Activated gamma-delta T cell (primary cell): ENCODE data around the gene KIF2A.

Experiments used
- DNase-seq: peaks from one replicate; lab custom pipeline; 2025; lab: John Stamatoyannopoulos, UW

Gene KIF2A

GRCh38 chr5:62291829-62292228 lies 14.2 kb upstream of the KIF2A start:
- DNase-seq, result peak; percentile 59

DNA sequence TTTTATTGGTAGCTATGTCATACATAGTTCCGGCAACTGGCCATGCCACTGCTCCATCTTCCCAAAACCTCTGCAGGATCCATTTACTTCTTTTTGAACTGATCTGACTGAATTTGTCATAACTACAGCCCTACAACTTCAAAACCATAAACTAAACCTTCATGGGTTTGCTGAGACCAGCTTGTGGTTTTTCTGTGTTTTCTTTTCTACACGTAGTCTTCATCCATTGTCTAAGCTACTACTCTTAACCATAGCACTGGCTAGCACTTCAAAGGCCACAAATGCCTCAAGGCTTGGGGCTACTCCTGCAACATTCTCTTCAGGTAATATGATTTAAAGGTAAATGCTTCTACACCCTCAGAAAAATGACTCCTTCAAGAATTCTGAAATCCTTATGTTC lies 9.0 kb upstream of the KIF2A start:
- DNase-seq, result no peak

- no peak for DNase-seq
Measured at GRCh38 chr5:62298118-62298517, 7.9 kb upstream of the KIF2A start.

DNA sequence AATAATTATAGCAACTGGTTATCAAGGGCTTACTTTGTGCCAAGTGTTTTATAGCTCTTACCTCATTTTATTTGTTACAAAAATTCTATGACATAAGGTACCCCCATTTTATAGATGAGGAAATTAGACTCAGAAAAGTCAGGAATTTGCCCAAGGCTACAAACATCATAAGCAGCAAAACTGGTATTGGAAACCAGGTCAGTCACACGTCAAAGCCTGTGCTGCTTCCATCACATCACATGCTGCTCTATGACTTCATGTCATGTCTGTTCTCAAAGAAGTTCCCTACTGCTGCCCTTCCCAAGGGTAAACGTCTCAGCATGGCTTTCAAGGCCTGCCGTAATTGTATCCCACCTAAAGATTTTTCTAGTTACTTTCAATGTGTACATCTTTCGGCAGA lies 6.9 kb upstream of the KIF2A start:
- DNase-seq, result no peak

DNA sequence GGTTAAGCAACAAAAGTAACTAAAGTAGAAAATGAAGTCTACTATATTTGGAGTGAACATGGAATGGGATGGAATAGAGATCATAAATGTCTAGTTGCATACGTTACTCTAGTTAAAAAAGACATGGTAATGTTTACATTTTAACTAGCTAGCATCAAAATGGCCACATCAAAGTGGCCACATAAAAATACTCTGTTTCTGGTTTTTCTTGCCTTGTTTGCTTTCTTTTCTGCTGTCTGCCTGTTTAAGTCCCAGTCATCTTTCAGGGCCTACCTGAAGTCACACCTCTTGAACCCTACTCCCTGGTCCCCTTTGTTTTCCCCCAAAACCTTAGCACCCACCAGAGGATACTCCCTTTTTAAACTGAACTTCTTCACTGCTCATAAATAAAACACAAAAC lies 6.4 kb upstream of the KIF2A start:
- no peak for DNase-seq

GRCh38 chr5:62305358-62305714 lies 670 bp upstream of the KIF2A start:
- no peak for DNase-seq

- peak; percentile 47 for DNase-seq
Measured at GRCh38 chr5:62306323-62306895, 403 bp downstream of the KIF2A start.

DNA sequence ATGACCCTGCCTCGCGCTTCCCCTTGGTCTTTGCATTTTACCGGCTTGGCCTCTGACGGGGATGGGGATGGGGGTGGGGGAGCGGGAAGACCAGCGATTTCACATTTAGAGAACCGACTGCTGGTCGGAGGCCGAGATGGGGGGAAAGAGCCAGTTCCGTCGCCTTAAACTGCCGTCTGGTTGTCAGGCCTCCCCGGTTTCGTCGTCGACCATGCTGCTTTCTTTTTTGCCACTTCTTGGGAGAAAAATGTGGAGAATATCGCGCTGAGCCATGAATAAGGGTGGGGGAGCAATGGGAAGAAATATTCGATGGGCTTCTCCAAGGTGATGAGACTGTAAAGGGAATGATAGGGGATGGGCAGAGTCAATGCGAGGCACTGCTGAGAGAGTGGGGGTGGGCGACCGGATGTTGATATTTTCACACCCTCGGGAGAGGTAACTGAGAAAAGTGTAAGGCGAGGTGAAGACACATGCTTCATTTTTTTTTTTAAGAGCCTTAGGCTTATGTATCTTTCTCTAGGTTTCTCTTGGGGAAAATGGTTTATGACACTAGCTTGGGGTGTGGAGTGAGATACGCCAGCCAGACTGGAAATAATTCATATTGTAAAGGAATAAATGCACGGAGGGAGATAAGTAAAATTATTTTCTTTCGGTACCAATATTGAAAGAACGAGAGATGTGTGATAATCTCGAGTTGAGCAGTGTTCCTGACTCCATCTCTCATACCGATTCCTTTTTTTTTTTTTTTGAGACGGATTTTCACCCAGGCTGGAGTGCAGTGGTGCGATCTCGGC lies 1.1 kb downstream of the KIF2A start:
- DNase-seq, result no peak

- DNase-seq, result no peak
Measured at GRCh38 chr5:62308439-62308838, 2.4 kb downstream of the KIF2A start.

GRCh38 chr5:62309107-62309506 lies 3.1 kb downstream of the KIF2A start:
- DNase-seq, result no peak

- DNase-seq, result no peak
Measured at GRCh38 chr5:62310426-62311143, 4.6 kb downstream of the KIF2A start.

DNA sequence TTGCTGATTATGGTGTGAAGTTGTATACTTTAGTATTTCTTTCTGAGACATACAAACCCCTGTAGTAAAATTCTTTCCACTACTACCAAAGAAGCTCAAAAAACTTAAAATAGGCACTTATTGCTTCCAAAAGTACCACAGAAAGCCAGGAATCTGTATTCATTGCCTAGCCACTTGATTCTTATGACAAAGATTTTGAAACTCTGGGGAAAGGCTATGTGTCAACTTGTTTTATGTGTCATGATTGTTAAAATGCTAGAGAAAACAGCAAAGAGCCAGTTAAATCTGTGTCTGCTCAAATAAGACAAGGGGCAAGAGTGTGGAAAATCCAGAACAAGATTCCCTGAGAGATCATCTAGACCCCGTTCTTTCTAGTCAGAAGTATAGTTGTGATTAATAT lies 6.0 kb downstream of the KIF2A start:
- no peak for DNase-seq

GRCh38 chr5:62312674-62313073 lies 6.7 kb downstream of the KIF2A start:
- DNase-seq, result no peak

DNA sequence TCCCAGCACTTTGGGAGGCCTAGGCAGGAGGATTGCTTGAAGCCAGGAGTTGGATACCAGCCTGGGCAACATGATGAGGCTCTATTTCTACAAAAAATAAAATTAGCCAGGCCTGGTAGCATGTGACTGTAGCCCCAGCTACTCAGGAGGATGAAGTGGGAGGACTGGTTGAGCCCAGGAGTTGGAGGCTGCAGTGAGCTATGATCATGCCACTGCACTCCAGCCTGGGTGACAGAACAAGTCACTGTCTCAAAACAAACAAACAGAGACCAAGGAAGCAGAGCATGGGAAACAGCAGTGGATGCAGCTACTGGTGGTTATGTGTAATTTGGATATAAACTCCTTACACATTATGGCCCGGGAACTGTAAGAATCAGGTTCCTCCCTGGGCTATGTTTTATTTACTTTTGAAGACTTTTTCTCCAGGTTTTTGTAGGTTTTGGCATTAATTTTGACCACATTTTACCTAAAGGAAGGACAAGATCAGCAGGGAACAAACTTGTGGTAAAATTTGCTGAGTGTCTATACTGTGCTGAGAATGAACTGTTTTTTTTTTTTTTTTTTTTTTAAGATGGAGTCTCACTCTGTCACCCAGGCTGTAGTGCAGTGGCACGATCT lies 8.3 kb downstream of the KIF2A start:
- DNase-seq, result no peak

GRCh38 chr5:62315376-62316175 lies 9.6 kb downstream of the KIF2A start:
- DNase-seq, result no peak

GRCh38 chr5:62316176-62316502 lies 10.1 kb downstream of the KIF2A start:
- DNase-seq, result no peak

DNA sequence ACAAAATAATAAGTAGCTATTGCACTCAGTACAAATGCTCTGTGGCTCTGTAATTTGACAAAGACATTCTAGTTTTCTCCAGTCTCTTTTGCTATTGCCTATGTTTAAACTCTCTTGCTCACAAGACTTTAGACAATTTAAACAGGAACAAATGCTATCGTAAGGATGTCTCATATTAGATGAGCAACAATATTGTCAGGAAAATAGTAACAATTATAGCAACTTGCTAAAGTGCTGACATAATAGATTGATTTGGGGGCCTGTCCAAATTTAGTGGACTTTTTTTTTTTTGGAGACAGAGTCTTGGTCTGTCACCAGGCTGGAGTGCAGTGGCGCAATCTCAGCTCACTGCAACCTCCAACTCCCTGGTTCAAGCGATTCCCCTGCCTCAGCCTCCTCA lies 11.8 kb downstream of the KIF2A start:
- no peak for DNase-seq

DNA sequence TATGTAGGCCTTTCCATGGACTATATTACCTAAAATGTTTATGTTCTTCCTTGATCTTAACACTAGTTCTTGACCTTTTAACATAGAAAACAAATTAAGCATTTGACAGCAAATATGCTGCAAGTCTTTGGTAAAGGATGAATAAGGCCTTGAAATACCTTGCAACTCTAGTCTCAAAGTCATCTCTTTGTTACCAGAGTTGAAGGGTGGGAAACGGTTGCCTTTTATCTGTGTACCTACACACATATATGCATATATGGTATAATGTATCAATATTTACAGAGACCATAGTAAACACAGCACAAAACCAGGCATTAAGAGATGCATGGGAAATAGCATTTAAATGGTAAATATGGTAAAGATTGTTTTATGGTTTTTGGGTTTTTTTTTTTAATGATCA lies 16.5 kb downstream of the KIF2A start:
- no peak for DNase-seq

GRCh38 chr5:62326302-62326701 lies 20.3 kb downstream of the KIF2A start:
- no peak for DNase-seq

- DNase-seq, result no peak
Measured at GRCh38 chr5:62326702-62327101, 20.7 kb downstream of the KIF2A start.

- no peak for DNase-seq
Measured at GRCh38 chr5:62327138-62328053, 21.4 kb downstream of the KIF2A start.
